ENCODE results near the gene LRRC14B.

Gene LRRC14B

GRCh38 chr5:204001-204400 lies 12.7 kb downstream of the LRRC14B start:
- H3K36me3 ChIP-seq (ENCODE audit: control insufficient read depth, low read length): peaks cover 57% of the 10 kb centered on the region
- H3K9me2 ChIP-seq (replicated peaks; ENCODE audit: control insufficient read depth, low read length): no peaks in the 10 kb centered on the region
- peaks cover 15% of the 10 kb centered on the region for H3F3A ChIP-seq (ENCODE audit: control insufficient read depth, insufficient read depth)

GRCh38 chr5:204462-204861 lies 13.2 kb downstream of the LRRC14B start:
- H3K9me2 ChIP-seq (replicated peaks; ENCODE audit: control insufficient read depth, low read length): no peaks in the 10 kb centered on the region
- H3K4me3 ChIP-seq (ENCODE audit: low read length): no peak overlapping the region
- peaks cover 80% of the 10 kb centered on the region for H3K79me2 ChIP-seq (ENCODE audit: control insufficient read depth, low read length)
- no peak for TF ChIP-seq EZH2phosphoT487 (IDR thresholded peaks at IDR 0.05; ENCODE audit: borderline replicate concordance, low read length)
- no peak for TF ChIP-seq CTCF (IDR thresholded peaks at IDR 0.05; ENCODE audit: low read depth, low read length, poor library complexity, severe bottlenecking)
- peaks cover 51% of the 10 kb centered on the region for H3K4me1 ChIP-seq (ENCODE audit: control insufficient read depth, low read length)
- no peak overlapping the region for H3K4me2 ChIP-seq (ENCODE audit: low read length)
- no peak overlapping the region for H3K27ac ChIP-seq (ENCODE audit: low read depth, low read length)
- H3K9me3 ChIP-seq (ENCODE audit: control insufficient read depth, insufficient read depth, low read length): no peaks in the 10 kb centered on the region
- H3F3A ChIP-seq (ENCODE audit: control insufficient read depth, insufficient read depth): peaks cover 15% of the 10 kb centered on the region
- no peaks in the 10 kb centered on the region for H3K27me3 ChIP-seq (ENCODE audit: control insufficient read depth, low read length)
- H4K20me1 ChIP-seq (ENCODE audit: control insufficient read depth, insufficient read depth, low read depth, low read length): peaks cover 14% of the 10 kb centered on the region
- H3K36me3 ChIP-seq (ENCODE audit: control insufficient read depth, low read length): peaks cover 54% of the 10 kb centered on the region

More at GRCh38 chr5:204001-204400, 12.7 kb downstream of the LRRC14B start:
- Histone ChIP-seq H3K27ac (ENCODE audit: low read depth, low read length) (no peak overlapping the region), H3K27me3 (ENCODE audit: control insufficient read depth, low read length) (no peaks in the 10 kb centered on the region), H3K4me3 (ENCODE audit: low read length) (no peak overlapping the region), H3K9me3 (ENCODE audit: control insufficient read depth, insufficient read depth, low read length) (no peaks in the 10 kb centered on the region), H3K79me2 (ENCODE audit: control insufficient read depth, low read length) (peaks cover 82% of the 10 kb centered on the region), H4K20me1 (ENCODE audit: control insufficient read depth, insufficient read depth, low read depth, low read length) (peaks cover 14% of the 10 kb centered on the region), H3K4me1 (ENCODE audit: control insufficient read depth, low read length) (peaks cover 51% of the 10 kb centered on the region), H3K4me2 (ENCODE audit: low read length) (no peak overlapping the region)
- TF ChIP-seq CTCF (IDR thresholded peaks at IDR 0.05; ENCODE audit: low read depth, low read length, poor library complexity, severe bottlenecking) (no peak), EZH2phosphoT487 (IDR thresholded peaks at IDR 0.05; ENCODE audit: borderline replicate concordance, low read length) (no peak)

GRCh38 chr5:204966-205670 lies 13.8 kb downstream of the LRRC14B start:
- peaks cover 80% of the 10 kb centered on the region for H3K79me2 ChIP-seq (ENCODE audit: control insufficient read depth, low read length)

More at GRCh38 chr5:204966-205670, 13.8 kb downstream of the LRRC14B start:
- no peak overlapping the region for H3K4me2 ChIP-seq (ENCODE audit: low read length)
- no peak overlapping the region for H3K4me3 ChIP-seq (ENCODE audit: low read length)
- H3K9me2 ChIP-seq (replicated peaks; ENCODE audit: control insufficient read depth, low read length): no peaks in the 10 kb centered on the region
- no peak overlapping the region for H3K27ac ChIP-seq (ENCODE audit: low read depth, low read length)
- H3K9me3 ChIP-seq (ENCODE audit: control insufficient read depth, insufficient read depth, low read length): no peaks in the 10 kb centered on the region
- no peaks in the 10 kb centered on the region for H3K27me3 ChIP-seq (ENCODE audit: control insufficient read depth, low read length)
- TF ChIP-seq EZH2phosphoT487 (IDR thresholded peaks at IDR 0.05; ENCODE audit: borderline replicate concordance, low read length): no peak
- no peak for TF ChIP-seq CTCF (IDR thresholded peaks at IDR 0.05; ENCODE audit: low read depth, low read length, poor library complexity, severe bottlenecking)
- peaks cover 17% of the 10 kb centered on the region for H4K20me1 ChIP-seq (ENCODE audit: control insufficient read depth, insufficient read depth, low read depth, low read length)
- H3K4me1 ChIP-seq (ENCODE audit: control insufficient read depth, low read length): peaks cover 44% of the 10 kb centered on the region
- H3F3A ChIP-seq (ENCODE audit: control insufficient read depth, insufficient read depth): peaks cover 15% of the 10 kb centered on the region
- H3K36me3 ChIP-seq (ENCODE audit: control insufficient read depth, low read length): peaks cover 49% of the 10 kb centered on the region

All from DOHH2 (cell line).